SK-N-SH (cell line): ENCODE data around the gene PEX11A. TPM values are rescaled to one million over a fixed set of nuclear protein-coding genes. Genes with fewer than 3 reads are reported as not detected.
A peak's percentile ranks its signal among the peaks of the same experiment; 100 is the strongest.
"Not testable (repeated sequence)": the region's sequence is repeated elsewhere in the genome, so short reads cannot be mapped to it uniquely, and the experiment has no call there.

Experiments
- CTCF ChIA-PET: fragments of 300-600, 350-600 bp; formaldehyde crosslinking; extraction: SDS; loops from one replicate; lab custom pipeline; 2021; lab: Yijun Ruan, JAX
- POLR2A ChIA-PET: fragments of 350-600 bp; sonication (Branson Sonifier 250); formaldehyde crosslinking; extraction: SDS; loops from one replicate; lab custom pipeline; 2020; ENCODE audit warnings: antibody characterized with exemption, inconsistent platforms; lab: Yijun Ruan, JAX
- DNase-seq: peaks from one replicate; pipeline ENCODE4 v3.0.0; 2012
- H2AFZ ChIP-seq: fragments of 200-600 bp; sonication (generic); 2 replicates; pipeline ENCODE4 v1.8.1; 2016; ENCODE audit warnings: antibody characterized with exemption, mild to moderate bottlenecking, low read depth
- H3F3A ChIP-seq: fragments of 200-600 bp; sonication (generic); replicated peaks from 2 replicates; pipeline ENCODE3; 2016; ENCODE audit warnings: antibody characterized with exemption, mild to moderate bottlenecking; ENCODE audit not compliant: insufficient read depth
- H3K27ac ChIP-seq, 2 experiments: fragments of 200-500 bp in 1 of 2; fragments of 200-600 bp in 1 of 2; sonication (Bioruptor generic) in 1 of 2; sonication (generic), shearing (Covaris generic) in 1 of 2; 2 replicates each; pipeline versions ENCODE4 v1.5.1 to v1.6.1; 2014 to 2016; ENCODE audit warnings: low read depth in 2 of 2, inconsistent platforms in 1 of 2, low read length in 1 of 2, mild to moderate bottlenecking in 1 of 2, mixed read lengths in 1 of 2
- H3K27me3 ChIP-seq: fragments of 200-600 bp; sonication (generic), shearing (Covaris generic); 2 replicates; pipeline ENCODE4 v1.6.1; 2016; ENCODE audit warnings: mixed run types; ENCODE audit not compliant: insufficient read depth
- H3K36me3 ChIP-seq, 2 experiments: fragments of 200-500 bp in 1 of 2; fragments of 200-600 bp in 1 of 2; sonication (Bioruptor generic) in 1 of 2; sonication (generic) in 1 of 2; replicated peaks in 1 of 2; 2 replicates each; pipeline versions ENCODE3 to v1.5.1; 2014 to 2016; ENCODE audit warnings: low read length in 1 of 2, mild to moderate bottlenecking in 1 of 2; ENCODE audit not compliant: insufficient read depth in 2 of 2, control insufficient read depth in 1 of 2
- H3K4me1 ChIP-seq, 2 experiments: fragments of 200-500 bp in 1 of 2; fragments of 200-600 bp in 1 of 2; sonication (Bioruptor generic) in 1 of 2; sonication (generic), shearing (Covaris generic) in 1 of 2; 2 replicates each; pipeline versions ENCODE4 v1.5.1 to v1.6.1; 2014 to 2016; ENCODE audit warnings: low read depth in 1 of 2, low read length in 1 of 2, mixed run types in 1 of 2; ENCODE audit not compliant: insufficient read depth in 2 of 2, control insufficient read depth in 1 of 2
- H3K4me2 ChIP-seq: fragments of 200-600 bp; sonication (generic), shearing (Covaris generic); 2 replicates; pipeline ENCODE4 v1.6.1; 2017; ENCODE audit warnings: mixed run types
- H3K4me3 ChIP-seq, 2 experiments: fragments of 200-500 bp in 1 of 2; fragments of 200-600 bp in 1 of 2; sonication (Bioruptor generic) in 1 of 2; sonication (generic), shearing (Covaris generic) in 1 of 2; 2 replicates each; pipeline versions ENCODE4 v1.5.1 to v1.8.1; 2014 to 2016; ENCODE audit warnings: low read depth in 2 of 2, inconsistent platforms in 1 of 2, low read length in 1 of 2, mild to moderate bottlenecking in 1 of 2, mixed read lengths in 1 of 2, moderate library complexity in 1 of 2
- H3K79me2 ChIP-seq: fragments of 200-600 bp; sonication (generic); 2 replicates; pipeline ENCODE4 v1.8.1; 2017; ENCODE audit warnings: mild to moderate bottlenecking; ENCODE audit not compliant: insufficient read depth
- H3K9ac ChIP-seq: fragments of 200-600 bp; sonication (generic); 2 replicates; pipeline ENCODE4 v1.6.1; 2017; ENCODE audit warnings: mixed run types
- H3K9me2 ChIP-seq: fragments of 200-600 bp; sonication (generic); 2 replicates; pipeline ENCODE4 v1.6.1; 2017; ENCODE audit warnings: mixed run types
- H3K9me3 ChIP-seq: fragments of 200-600 bp; sonication (generic); 2 replicates; pipeline ENCODE4 v1.6.1; 2017; ENCODE audit warnings: mixed run types, mild to moderate bottlenecking, moderate library complexity
- H4K20me1 ChIP-seq: fragments of 200-600 bp; sonication (generic); 2 replicates; pipeline ENCODE4 v1.6.1; 2017; ENCODE audit warnings: mild to moderate bottlenecking, mixed run types; ENCODE audit not compliant: insufficient read depth
- CTCF ChIP-seq: fragments of 200-600 bp; sonication (generic); IDR thresholded peaks from 2 replicates; pipeline ENCODE4 v1.6.1; 2017; ENCODE audit warnings: antibody characterized with exemption, mild to moderate bottlenecking, moderate library complexity
- EP300 ChIP-seq, 2 experiments: IDR thresholded peaks; 2 replicates each; pipeline versions ENCODE4 v1.4.0 to v1.6.1; 2012; ENCODE audit warnings: borderline replicate concordance in 1 of 2, low read depth in 1 of 2, low read length in 1 of 2
- EZH2phosphoT487 ChIP-seq: fragments of 200-600 bp; sonication (generic); IDR thresholded peaks from 2 replicates; pipeline ENCODE4 v1.6.1; 2017; ENCODE audit warnings: low read depth, mixed run types, mild to moderate bottlenecking, antibody characterized with exemption, moderate library complexity, borderline replicate concordance
- FOSL2 ChIP-seq: IDR thresholded peaks from 2 replicates; pipeline ENCODE4 v1.4.0; 2012; ENCODE audit warnings: low read depth, mild to moderate bottlenecking, moderate library complexity, borderline replicate concordance
- FOXJ3 ChIP-seq: sonication (generic); formaldehyde crosslinking; IDR thresholded peaks from 2 replicates; pipeline ENCODE4 v1.5.1; 2020; ENCODE audit warnings: mild to moderate bottlenecking, missing genetic modification reagents
- GABPA ChIP-seq: IDR thresholded peaks from 2 replicates; pipeline ENCODE4 v1.4.0; 2012; ENCODE audit warnings: low read depth, mild to moderate bottlenecking
- GATA2 ChIP-seq: sonication (generic); formaldehyde crosslinking; IDR thresholded peaks from 2 replicates; pipeline ENCODE4 v1.5.0; 2020; ENCODE audit warnings: mild to moderate bottlenecking, missing genetic modification reagents
- JUND ChIP-seq: IDR thresholded peaks from 2 replicates; pipeline ENCODE4 v1.4.0; 2012
- MAX ChIP-seq: IDR thresholded peaks from 2 replicates; pipeline ENCODE4 v1.4.0; 2012; ENCODE audit warnings: low read depth
- MEF2A ChIP-seq: IDR thresholded peaks from 2 replicates; pipeline ENCODE4 v1.4.0; 2012; ENCODE audit warnings: low read depth, borderline replicate concordance
- NFIC ChIP-seq: IDR thresholded peaks from 2 replicates; pipeline ENCODE4 v1.4.0; 2012; ENCODE audit warnings: borderline replicate concordance
- NRF1 ChIP-seq: IDR thresholded peaks from 2 replicates; pipeline ENCODE4 v1.6.1; 2012; ENCODE audit warnings: low read depth, mild to moderate bottlenecking, low read length
- RCOR1 ChIP-seq: fragments of 150-350 bp; IDR thresholded peaks from 2 replicates; pipeline ENCODE4 v1.6.1; 2017; ENCODE audit warnings: antibody characterized with exemption, low read length
- RFX5 ChIP-seq: IDR thresholded peaks from 2 replicates; pipeline ENCODE4 v1.6.1; 2012; ENCODE audit warnings: mild to moderate bottlenecking, improper control_type of control experiment, low read length
- RXRA ChIP-seq: IDR thresholded peaks from 2 replicates; pipeline ENCODE4 v1.4.0; 2012; ENCODE audit warnings: low read depth, mild to moderate bottlenecking, borderline replicate concordance
- SMC3 ChIP-seq: IDR thresholded peaks from 2 replicates; pipeline ENCODE4 v1.6.1; 2012; ENCODE audit warnings: low read depth, low read length, improper control_type of control experiment
- TAF1 ChIP-seq: IDR thresholded peaks from 2 replicates; pipeline ENCODE4 v1.6.1; 2012; ENCODE audit warnings: low read depth, mild to moderate bottlenecking, low read length, moderate library complexity, borderline replicate concordance
- TEAD4 ChIP-seq: IDR thresholded peaks from 2 replicates; pipeline ENCODE4 v1.4.0; 2012; ENCODE audit warnings: mild to moderate bottlenecking, borderline replicate concordance; ENCODE audit not compliant: insufficient read depth
- YY1 ChIP-seq: IDR thresholded peaks from 2 replicates; pipeline ENCODE4 v1.4.0; 2012; ENCODE audit warnings: low read depth, mild to moderate bottlenecking
- WGBS: methylation state at CpG from one replicate; pipeline ENCODE4 v1.1.6; 2017; ENCODE audit warnings: low lambda C conversion rate; 5-methylcytosine and 5-hydroxymethylcytosine counted together
- polyA plus RNA-seq, 3 experiments: library from polyadenylated mRNA; depleted of rRNA; stranded (reverse); fragments of >200 nt; gene quantifications; 2 replicates each; pipeline ENCODE4 v1.2.3, GENCODE V29; 2012
- TF ChIP-seq, protein P1 (sequence below): fragments of 150-350 bp; IDR thresholded peaks from 2 replicates; pipeline ENCODE4 v1.6.1; 2017; ENCODE audit warnings: antibody characterized with exemption, low read length, low read depth, borderline replicate concordance

PEX11A gene
- polyA plus RNA-seq, 1 of the 3 experiments (the other 2 are of a cell fraction), result 6.1 TPM

- no peaks in the 10 kb centered on the region for H4K20me1 ChIP-seq
- no peak overlapping the region for H3K9ac ChIP-seq
- peaks cover 8% of the 10 kb centered on the region; the same call in 1 of the 2 replicates for H3K79me2 ChIP-seq
- H3K4me2 ChIP-seq, result no peak overlapping the region
- H3F3A ChIP-seq, result peaks cover 6% of the 10 kb centered on the region
- no peaks in the 10 kb centered on the region for H3K9me3 ChIP-seq
- ChIA-PET CTCF (no interaction called here), POLR2A (no interaction called here)
- no peak overlapping the region for H3K27ac ChIP-seq
- 7% methylated on average over 2 of the region's 2 CpGs for WGBS
- no peak overlapping the region for H2AFZ ChIP-seq
- no peak for DNase-seq
- no peaks in the 10 kb centered on the region for H3K9me2 ChIP-seq
- no peaks in the 10 kb centered on the region for H3K36me3 ChIP-seq
- no peak for TF ChIP-seq CTCF
- no peak for TF ChIP-seq TAF1
- TF ChIP-seq RCOR1, result no peak
- no peak for TF ChIP-seq MAX
- TF ChIP-seq RXRA, result no peak
- TF ChIP-seq TEAD4, result no peak
- TF ChIP-seq EZH2phosphoT487, result no peak
- TF ChIP-seq, protein P1, sequence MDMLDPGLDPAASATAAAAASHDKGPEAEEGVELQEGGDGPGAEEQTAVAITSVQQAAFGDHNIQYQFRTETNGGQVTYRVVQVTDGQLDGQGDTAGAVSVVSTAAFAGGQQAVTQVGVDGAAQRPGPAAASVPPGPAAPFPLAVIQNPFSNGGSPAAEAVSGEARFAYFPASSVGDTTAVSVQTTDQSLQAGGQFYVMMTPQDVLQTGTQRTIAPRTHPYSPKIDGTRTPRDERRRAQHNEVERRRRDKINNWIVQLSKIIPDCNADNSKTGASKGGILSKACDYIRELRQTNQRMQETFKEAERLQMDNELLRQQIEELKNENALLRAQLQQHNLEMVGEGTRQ, result no peak
- TF ChIP-seq FOXJ3, result no peak
- no peak for TF ChIP-seq RFX5
- no peak for TF ChIP-seq GABPA
- TF ChIP-seq YY1, result no peak
- TF ChIP-seq FOSL2, result no peak
- no peak for TF ChIP-seq EP300 (IDR thresholded peaks at IDR 0.05; ENCODE audit: borderline replicate concordance in 1 of 2, low read depth in 1 of 2, low read length in 1 of 2)
- TF ChIP-seq SMC3, result no peak
- TF ChIP-seq MEF2A, result no peak
- TF ChIP-seq GATA2, result no peak
- TF ChIP-seq JUND, result no peak
- TF ChIP-seq NRF1, result no peak
- no peak for TF ChIP-seq NFIC
- H3K4me3 ChIP-seq, result no peak overlapping the region
- H3K4me1 ChIP-seq, result no peaks in the 10 kb centered on the region; a peak in 2 of 4 replicates
- no peaks in the 10 kb centered on the region for H3K27me3 ChIP-seq
Observed at GRCh38 chr15:89693091-89693490, 2.5 kb upstream of the PEX11A start.

GRCh38 chr15:89689930-89690275 is 651 bp downstream of the PEX11A start:
- DNase-seq, H3K9me2 ChIP-seq, H3K79me2 ChIP-seq, H3K4me1 ChIP-seq, H4K20me1 ChIP-seq, H3K27me3 ChIP-seq, H3K36me3 ChIP-seq, H3K27ac ChIP-seq, H3K9me3 ChIP-seq, H3F3A ChIP-seq, POLR2A ChIA-PET: not testable (repeated sequence)
- H2AFZ ChIP-seq, result peak overlapping the region; percentile 98
- peak overlapping the region; percentile 91 to 95 for H3K4me3 ChIP-seq
- H3K4me2 ChIP-seq, result peak overlapping the region; percentile 95
- H3K9ac ChIP-seq, result peak overlapping the region; percentile 65
- CTCF ChIA-PET, result interaction anchor here (1.7 to 4.8 kb wide), 3 partner anchors 17 to 185 kb away, joined by 4 to 29 read pairs (median 6); no protein-coding TSS in a partner anchor
- 45% methylated on average over 15 of the region's 15 CpGs for WGBS
